Inferior parietal cortex (tissue), 1 donor: ENCODE results near the gene TMTC1.

Source experiments
- DNase-seq: peaks from one replicate; pipeline ENCODE4 v3.0.0-alpha.2; 2016; ENCODE audit errors: extremely low spot score

TMTC1 gene

GRCh38 chr12:29451888-29452287, 331.9 kb downstream of the TMTC1 start:
- no peak for DNase-seq
